OCI-LY1 (cell line): ENCODE measurements around the gene SHC4.

Experiments used
- CTCF ChIP-seq: fragments of 200-600 bp; sonication (generic), shearing (Covaris generic); IDR thresholded peaks from 2 replicates; pipeline ENCODE4 v1.5.1; 2017; ENCODE audit warnings: mild to moderate bottlenecking, antibody characterized with exemption, low read length, moderate library complexity, mixed read lengths
- EZH2 ChIP-seq: fragments of 200-600 bp; sonication (generic), shearing (Covaris generic); IDR thresholded peaks from 2 replicates; pipeline ENCODE4 v1.8.0; 2017; ENCODE audit warnings: borderline replicate concordance, mixed run types, mild to moderate bottlenecking, antibody characterized with exemption, low read length, moderate library complexity, mixed read lengths

- TF ChIP-seq CTCF (no peak), EZH2 (no peak)
Measured at GRCh38 chr15:48936666-48937065, 27.1 kb downstream of the SHC4 start.
